ENCODE measurements around the gene BCS1L.

- TF ChIP-seq EZH2phosphoT487 (IDR thresholded peaks at IDR 0.05; ENCODE audit: insufficient read depth, low read depth) (no peak), EZH2 (IDR thresholded peaks at IDR 0.05; ENCODE audit: insufficient read depth, poor library complexity, severe bottlenecking) (no peak)
Measured at GRCh38 chr2:218642121-218642656, 17.3 kb upstream of the BCS1L start.
